KOPT-K1 (cell line): ENCODE data around the gene PRSS36.
"Not testable (repeated sequence)": the region's sequence is repeated elsewhere in the genome, so short reads cannot be mapped to it uniquely, and the experiment has no call there.

Experiments used
- H3K27ac ChIP-seq: fragments of 200-600 bp; sonication (generic); 2 replicates; pipeline ENCODE4 v1.5.1; 2016; ENCODE audit warnings: antibody characterized with exemption, mild to moderate bottlenecking, low read depth, low read length; ENCODE audit not compliant: poor library complexity, severe bottlenecking
- H3K36me3 ChIP-seq: fragments of 200-600 bp; sonication (generic); 2 replicates; pipeline ENCODE4 v1.5.1; 2017; ENCODE audit warnings: antibody characterized with exemption, mild to moderate bottlenecking, low read length, moderate library complexity; ENCODE audit not compliant: insufficient read depth
- H3K9me3 ChIP-seq: fragments of 200-600 bp; sonication (generic); 2 replicates; pipeline ENCODE4 v1.5.1; 2017; ENCODE audit warnings: antibody characterized with exemption, low read length, mild to moderate bottlenecking; ENCODE audit not compliant: insufficient read depth, poor library complexity, severe bottlenecking

Gene PRSS36

DNA sequence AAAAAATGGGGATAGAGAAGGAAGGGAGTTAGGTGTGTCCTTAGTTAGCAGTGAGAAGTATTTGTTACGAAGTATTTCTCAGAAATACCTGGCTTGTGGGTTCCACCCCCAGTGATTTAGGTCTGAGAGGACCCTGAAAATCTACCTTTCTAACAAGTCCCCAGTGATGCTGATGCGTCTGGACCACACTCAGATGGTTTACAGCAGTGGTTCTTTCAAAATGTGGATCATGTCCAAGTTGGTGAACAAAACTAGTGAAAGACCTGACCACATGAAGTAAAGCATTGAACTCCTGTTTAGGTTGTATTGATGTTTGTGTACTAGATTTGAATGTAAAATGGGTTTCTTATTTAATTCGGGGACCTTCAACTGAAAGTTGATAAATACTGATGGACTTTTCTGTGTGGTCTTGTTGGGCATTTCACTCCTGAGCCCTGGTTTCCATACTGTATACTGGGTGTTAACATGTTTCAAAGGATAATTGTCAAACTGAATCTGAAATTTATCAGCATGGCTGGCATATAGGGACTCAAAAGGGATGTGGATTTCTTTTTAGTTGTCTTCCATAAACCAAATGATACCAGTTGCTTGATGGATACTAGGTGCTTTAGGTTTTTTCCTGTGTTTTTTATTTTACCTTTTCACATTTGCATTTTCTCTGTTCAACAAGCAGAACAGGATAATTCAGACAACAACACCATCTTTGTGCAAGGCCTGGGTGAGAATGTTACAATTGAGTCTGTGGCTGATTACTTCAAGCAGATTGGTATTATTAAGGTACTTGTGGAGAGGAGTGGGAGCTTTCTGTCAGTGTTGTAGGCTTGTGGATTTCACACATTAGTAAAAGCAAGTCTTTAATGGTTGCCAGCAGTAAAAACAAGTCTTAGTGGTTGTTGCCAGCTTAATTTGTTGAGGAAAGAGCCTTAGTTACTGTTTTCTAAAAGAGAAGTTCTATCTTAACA, 38.9 kb upstream of the PRSS36 start:
- Histone ChIP-seq H3K27ac (no peak overlapping the region), H3K36me3 (peaks cover 100% of the 10 kb centered on the region), H3K9me3 (no peaks in the 10 kb centered on the region)

- H3K27ac ChIP-seq: no peak overlapping the region
- H3K9me3 ChIP-seq: no peaks in the 10 kb centered on the region
- H3K36me3 ChIP-seq: peaks cover 100% of the 10 kb centered on the region
These were observed 37.9 kb upstream of the PRSS36 start for GRCh38 chr16:31187808-31188189.

DNA sequence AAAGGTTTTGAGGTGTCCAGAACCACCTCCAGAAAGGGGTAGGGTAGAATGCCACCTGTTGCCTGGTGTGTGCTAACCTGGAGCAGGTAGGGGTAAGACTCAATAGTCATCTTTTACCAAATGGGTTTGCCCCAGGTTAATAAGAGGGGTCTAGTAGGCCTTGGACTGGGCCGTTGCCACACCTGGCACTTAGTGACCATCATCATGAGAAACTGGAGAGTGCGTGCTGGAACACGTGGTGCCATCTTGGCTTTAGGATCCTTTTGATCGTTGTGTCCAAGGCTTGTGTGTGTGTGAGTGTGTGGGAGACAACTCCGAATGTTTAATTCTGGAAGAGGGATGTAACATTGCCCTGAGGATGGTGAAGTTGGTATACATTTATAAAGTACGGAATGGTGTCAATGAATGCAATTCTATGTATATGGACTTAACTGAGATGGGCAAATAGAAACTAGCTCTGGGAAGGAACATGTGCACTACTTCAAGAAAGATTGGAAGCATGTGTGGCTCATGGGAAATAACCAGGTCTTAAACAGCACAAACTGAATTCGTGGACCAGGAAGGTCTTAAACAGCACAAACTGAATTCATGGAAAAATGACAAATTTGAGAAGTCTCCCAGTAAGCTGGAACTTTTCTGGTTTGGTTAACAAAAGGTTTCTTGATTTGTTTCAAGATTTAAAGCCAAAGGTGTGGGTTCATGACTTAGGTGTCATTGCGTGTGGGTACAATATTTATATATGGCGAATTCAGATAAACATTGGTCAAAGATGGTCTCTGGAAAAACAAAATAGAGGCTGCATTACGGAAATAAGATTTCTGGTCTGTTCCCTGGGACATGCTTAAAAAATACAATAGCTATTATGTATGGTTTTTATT, 37.3 kb upstream of the PRSS36 start:
- Histone ChIP-seq H3K27ac (no peak overlapping the region), H3K9me3 (no peaks in the 10 kb centered on the region), H3K36me3 (peaks cover 100% of the 10 kb centered on the region)

- Histone ChIP-seq H3K27ac (no peak overlapping the region), H3K36me3 (peaks cover 100% of the 10 kb centered on the region), H3K9me3 (no peaks in the 10 kb centered on the region)
These were observed 36.3 kb upstream of the PRSS36 start for GRCh38 chr16:31186176-31186575.

DNA sequence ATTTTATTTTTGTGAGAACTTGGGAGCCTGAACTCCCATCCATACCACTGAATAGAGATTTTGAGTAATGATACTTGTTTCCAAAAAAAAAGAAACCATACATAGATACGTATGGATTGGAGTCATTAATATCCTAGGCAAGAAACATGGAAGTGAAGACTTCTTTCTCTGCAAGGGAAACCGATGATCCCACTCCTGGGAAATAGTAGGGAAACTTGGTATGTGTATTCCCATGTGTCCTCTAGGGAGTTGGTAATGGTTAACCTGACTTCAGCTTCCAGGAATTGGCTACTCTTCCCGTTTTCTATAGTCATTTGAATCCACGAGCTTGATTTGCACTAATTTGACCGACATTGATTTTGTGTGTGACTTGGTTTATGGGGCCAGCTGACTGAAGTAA, 35.5 kb upstream of the PRSS36 start:
- H3K36me3 ChIP-seq: peaks cover 97% of the 10 kb centered on the region
- no peak overlapping the region for H3K27ac ChIP-seq
- no peaks in the 10 kb centered on the region for H3K9me3 ChIP-seq

GRCh38 chr16:31184888-31185287, 35.0 kb upstream of the PRSS36 start:
- Histone ChIP-seq H3K27ac (no peak overlapping the region), H3K36me3 (peaks cover 92% of the 10 kb centered on the region), H3K9me3 (no peaks in the 10 kb centered on the region)

DNA sequence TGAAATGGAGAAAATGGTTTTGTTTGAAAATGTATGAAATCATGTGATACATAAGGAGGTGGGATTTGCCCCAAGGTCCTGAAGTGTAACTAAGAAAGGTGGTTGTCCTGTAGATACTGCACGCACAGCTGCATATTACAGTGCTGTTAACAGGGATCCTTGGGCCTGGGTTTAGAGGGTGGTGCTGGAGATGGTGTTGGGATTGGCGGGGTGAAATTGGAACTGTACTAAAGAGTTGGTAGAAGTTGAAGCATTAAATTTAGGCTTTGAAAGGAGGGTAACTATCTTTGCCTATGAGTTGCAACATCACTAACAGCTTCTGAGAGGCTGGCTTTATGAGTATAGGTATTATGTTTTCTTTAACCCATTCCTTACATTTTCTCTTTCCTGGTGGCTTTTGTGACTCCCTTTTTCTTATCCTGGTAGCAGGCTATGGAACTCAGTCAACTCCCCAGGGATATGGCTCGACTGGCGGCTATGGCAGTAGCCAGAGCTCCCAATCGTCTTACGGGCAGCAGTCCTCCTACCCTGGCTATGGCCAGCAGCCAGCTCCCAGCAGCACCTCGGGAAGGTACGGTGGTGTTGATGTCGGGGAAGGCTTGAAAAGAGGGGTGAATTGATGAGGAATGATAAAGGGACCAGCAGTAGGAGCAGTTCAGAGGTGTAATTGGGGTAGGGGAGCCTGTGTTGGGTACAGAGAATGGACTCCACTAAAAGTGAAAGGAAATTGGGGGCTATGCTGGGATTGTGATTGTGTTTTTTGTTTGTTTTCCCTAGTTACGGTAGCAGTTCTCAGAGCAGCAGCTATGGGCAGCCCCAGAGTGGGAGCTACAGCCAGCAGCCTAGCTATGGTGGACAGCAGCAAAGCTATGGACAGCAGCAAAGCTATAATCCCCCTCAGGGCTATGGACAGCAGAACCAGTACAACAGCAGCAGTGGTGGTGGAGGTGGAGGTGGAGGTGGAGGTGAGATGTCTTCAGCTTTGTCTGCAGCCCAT, 33.9 kb upstream of the PRSS36 start:
- H3K36me3 ChIP-seq: peaks cover 81% of the 10 kb centered on the region
- no peak overlapping the region for H3K27ac ChIP-seq
- no peaks in the 10 kb centered on the region for H3K9me3 ChIP-seq

- Histone ChIP-seq H3K9me3 (no peaks in the 10 kb centered on the region), H3K27ac (peak overlapping the region; percentile 97), H3K36me3 (peaks cover 67% of the 10 kb centered on the region)
These were observed 32.5 kb upstream of the PRSS36 start for GRCh38 chr16:31182391-31182790.

GRCh38 chr16:31181102-31181830, 31.4 kb upstream of the PRSS36 start:
- H3K36me3 ChIP-seq: peaks cover 56% of the 10 kb centered on the region
- no peaks in the 10 kb centered on the region for H3K9me3 ChIP-seq
- peak overlapping the region; percentile 97 for H3K27ac ChIP-seq

GRCh38 chr16:31179747-31180459, 30.0 kb upstream of the PRSS36 start, which contains the start of gene FUS:
Gene FUS (plus strand): TSS chr16:31180139. CDS start chr16:31180215, 76 bp downstream.
- no peaks in the 10 kb centered on the region for H3K9me3 ChIP-seq
- H3K36me3 ChIP-seq: peaks cover 42% of the 10 kb centered on the region
- peak within 1 kb of the TSS; percentile 97 for H3K27ac ChIP-seq

GRCh38 chr16:31179219-31179746, 29.4 kb upstream of the PRSS36 start:
- peak overlapping the region; percentile 97 for H3K27ac ChIP-seq
- H3K36me3 ChIP-seq: peaks cover 36% of the 10 kb centered on the region
- no peaks in the 10 kb centered on the region for H3K9me3 ChIP-seq

DNA sequence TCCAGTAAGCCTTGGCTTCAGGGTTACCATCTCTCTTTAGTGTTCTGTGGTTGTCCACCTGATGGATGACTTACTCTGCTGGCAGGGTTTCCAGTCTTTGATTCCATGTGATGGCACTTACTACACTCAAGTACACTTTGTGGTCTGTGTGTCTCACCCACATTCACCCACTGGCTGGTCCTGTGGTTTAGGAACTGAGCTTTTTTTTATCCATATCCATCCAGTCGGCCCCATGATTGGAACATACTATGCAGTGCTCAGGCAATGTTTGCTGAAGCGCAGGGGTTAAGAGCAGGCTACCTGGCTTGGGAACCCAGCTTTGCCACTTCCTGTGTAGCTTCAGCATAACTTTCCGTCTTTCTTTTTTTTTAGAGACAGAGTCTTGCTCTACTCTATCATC, 27.3 kb upstream of the PRSS36 start:
- Histone ChIP-seq H3K36me3 (peaks cover 15% of the 10 kb centered on the region), H3K27ac (peak overlapping the region; percentile 60), H3K9me3 (no peaks in the 10 kb centered on the region)

GRCh38 chr16:31170048-31170447, 20.2 kb upstream of the PRSS36 start:
- not testable (repeated sequence) for H3K9me3 ChIP-seq, H3K27ac ChIP-seq, H3K36me3 ChIP-seq
